K562 (cell line): ENCODE data around the gene CBFA2T2. TPM values are rescaled to one million over a fixed set of nuclear protein-coding genes. Genes with fewer than 3 reads are reported as not detected.

ENCODE experiments used
- ATAC-seq: fragments of 200-7000 bp; cut with Tn5 transposase; 3 replicates; pipeline ENCODE4 v1.9.1; 2020; ENCODE audit warnings: moderate library complexity
- BruUV-seq: library from RNA; stranded (reverse); fragments of 400-500 nt; replicated peaks from 2 replicates; lab custom pipeline; 2021; lab: Mats Ljungman, UMichigan
- CTCF ChIA-PET: fragments of 300-600 bp; formaldehyde crosslinking; extraction: SDS; loops from one replicate; lab custom pipeline; 2021; ENCODE audit warnings: low intra/inter-chr PET ratio; lab: Yijun Ruan, JAX
- POLR2A ChIA-PET: fragments of 300-600, 350-650 bp; sonication (Branson Sonifier 250); formaldehyde crosslinking; extraction: SDS; loops from one replicate; lab custom pipeline; 2021; ENCODE audit warnings: antibody characterized with exemption, inconsistent platforms; lab: Yijun Ruan, JAX
- DNase-seq, 4 experiments: peaks; one replicate each; pipeline versions ENCODE4 v3.0.0 to v3.0.0-alpha.2; 2011 to 2018; ENCODE audit warnings: low spot score in 3 of 4, mixed read lengths in 3 of 4; ENCODE audit errors: extremely low read depth in 1 of 4
- FAIRE-seq: peaks from 2 replicates; lab custom pipeline; 2011; peaks lifted over from hg19 to GRCh38; lab: Jason Lieb, UNC
- H2AFZ ChIP-seq: 2 replicates; pipeline ENCODE4 v1.6.0; 2011; ENCODE audit warnings: low read depth, low read length, control low read depth, inconsistent platforms
- H3K27ac ChIP-seq: fragments of 200-600 bp; 3 replicates; pipeline ENCODE4 v1.8.0; 2011; ENCODE audit warnings: low read depth, mild to moderate bottlenecking, control low read depth, inconsistent platforms, low read length, moderate library complexity, mixed read lengths; ENCODE audit errors: extremely low read depth
- H3K27me3 ChIP-seq, 2 experiments: fragments of 300-600 bp in 1 of 2; 2 replicates in 1 of 2; 3 replicates in 1 of 2; pipeline versions ENCODE4 v1.6.0 to v1.8.0; 2011; ENCODE audit warnings: inconsistent platforms in 2 of 2, low read length in 2 of 2, mild to moderate bottlenecking in 1 of 2, mixed read lengths in 1 of 2, moderate library complexity in 1 of 2; ENCODE audit not compliant: control insufficient read depth in 2 of 2, insufficient read depth in 2 of 2
- H3K36me3 ChIP-seq: fragments of 300-600 bp; 3 replicates; pipeline ENCODE4 v1.8.0; 2011; ENCODE audit warnings: mild to moderate bottlenecking, low read length, inconsistent platforms; ENCODE audit not compliant: control insufficient read depth, insufficient read depth
- H3K4me1 ChIP-seq, 2 experiments: fragments of 200-600 bp in 1 of 2; replicated peaks in 1 of 2; 2 replicates in 1 of 2; 3 replicates in 1 of 2; pipeline versions ENCODE4 v1.5.1 to v1.8.0; 2011; ENCODE audit warnings: inconsistent platforms in 2 of 2, low read length in 2 of 2, mild to moderate bottlenecking in 1 of 2, mixed read lengths in 1 of 2, moderate library complexity in 1 of 2; ENCODE audit not compliant: control insufficient read depth in 2 of 2, insufficient read depth in 2 of 2
- H3K4me2 ChIP-seq: 2 replicates; pipeline ENCODE4 v1.6.1; 2011; ENCODE audit warnings: low read length, control low read depth, inconsistent platforms, mixed read lengths; ENCODE audit not compliant: insufficient read depth
- H3K4me3 ChIP-seq: fragments of 200-600 bp; sonication (generic), shearing (Covaris generic); 2 replicates; pipeline ENCODE4 v1.5.1; 2016; ENCODE audit warnings: control low read depth, inconsistent platforms
- H3K79me2 ChIP-seq: fragments of 200-600 bp; 3 replicates; pipeline ENCODE4 v1.8.0; 2011; ENCODE audit warnings: low read length, inconsistent platforms; ENCODE audit not compliant: control insufficient read depth, insufficient read depth
- H3K9ac ChIP-seq, 2 experiments: 2 replicates each; pipeline versions ENCODE4 v1.6.0 to v1.6.1; 2011; ENCODE audit warnings: low read depth in 2 of 2, low read length in 2 of 2, control low read depth in 1 of 2, inconsistent platforms in 1 of 2, mild to moderate bottlenecking in 1 of 2, mixed read lengths in 1 of 2; ENCODE audit not compliant: insufficient read depth in 1 of 2
- H3K9me1 ChIP-seq: one replicate; pipeline ENCODE4 v1.6.0; 2011; ENCODE audit warnings: inconsistent platforms, mild to moderate bottlenecking, low read length, moderate library complexity; ENCODE audit not compliant: control insufficient read depth, insufficient read depth
- H3K9me3 ChIP-seq: replicated peaks from 2 replicates; pipeline ENCODE4 v1.5.1; 2011; ENCODE audit warnings: low read depth, low read length, inconsistent platforms; ENCODE audit not compliant: control insufficient read depth, insufficient read depth
- H4K20me1 ChIP-seq: replicated peaks from 2 replicates; pipeline ENCODE4 v1.6.1; 2011; ENCODE audit warnings: low read length, inconsistent platforms, mixed read lengths; ENCODE audit not compliant: control insufficient read depth, insufficient read depth
- DMBX1 ChIP-seq: fragments of 250-450 bp; sonication (Bioruptor Pico); IDR thresholded peaks from 2 replicates; pipeline ENCODE4 v1.8.0; 2022; ENCODE audit warnings: inconsistent platforms, mild to moderate bottlenecking, moderate library complexity, borderline replicate concordance
- HBP1 ChIP-seq: fragments of 450-650 bp; formaldehyde crosslinking; IDR thresholded peaks from 2 replicates; pipeline ENCODE4 v1.4.0; 2022; ENCODE audit warnings: missing genetic modification characterization
- MAFG ChIP-seq: fragments of 450-650 bp; conservative IDR thresholded peaks from 2 replicates; pipeline ENCODE4 v1.6.1; 2016; ENCODE audit warnings: missing genetic modification characterization, missing compliant biosample characterization
- MIER1 ChIP-seq: fragments of 450-650 bp; IDR thresholded peaks from 2 replicates; pipeline ENCODE4 v1.6.1; 2016; ENCODE audit warnings: antibody characterized with exemption, mild to moderate bottlenecking, low read depth
- POLR2G ChIP-seq: fragments of 200-400 bp; formaldehyde crosslinking; IDR thresholded peaks from 2 replicates; pipeline ENCODE4 v1.6.1; 2017; ENCODE audit warnings: low read depth, mild to moderate bottlenecking, antibody characterized with exemption, low read length, moderate library complexity
- RBFOX2 ChIP-seq: fragments of 200-400 bp; formaldehyde crosslinking; IDR thresholded peaks from 2 replicates; pipeline ENCODE4 v1.6.1; 2017; ENCODE audit warnings: low read depth, mild to moderate bottlenecking, low read length, moderate library complexity
- SAP30 ChIP-seq: fragments of 200-600 bp; sonication (generic); IDR thresholded peaks from 2 replicates; pipeline ENCODE4 v1.6.1; 2012; ENCODE audit warnings: borderline replicate concordance, low read depth, mild to moderate bottlenecking, moderate library complexity, low read length, control low read depth, inconsistent platforms; ENCODE audit not compliant: insufficient read depth, poor library complexity, severe bottlenecking
- WGBS: fragments of 100-300 bp; shearing (Covaris generic); methylation state at CpG from one replicate; pipeline ENCODE4 v1.1.6; 2016; ENCODE audit warnings: low coverage, mixed read lengths; ENCODE audit not compliant: insufficient coverage; ENCODE audit errors: missing lambda C conversion rate; 5-methylcytosine and 5-hydroxymethylcytosine counted together
- in situ Hi-C: fragments of 300-500 bp; cut with MboI; formaldehyde crosslinking; loops from 4 replicates; pipeline ENCODE4 v1.15.0; 2018; ENCODE audit warnings: inconsistent platforms, mixed read lengths
- intact Hi-C: fragments of 100-400 bp; cut with micrococcal nuclease; formaldehyde crosslinking; loops from 2 replicates; pipeline ENCODE4 v1.14.2; 2022
- polyA plus RNA-seq, 8 experiments: library from polyadenylated mRNA; depleted of rRNA in 4 of 8; stranded (reverse) in 5 of 8; unstranded in 3 of 8; fragments of >200 nt; fragmentation: Nextera tagmentation in 2 of 8; fragmentation: Illumina TruSeq in 1 of 8; extraction: Ambion mirVana in 2 of 8; extraction: Trizol in 1 of 8; gene quantifications; 2 replicates each; pipeline versions ENCODE4 v1.2.1 to v1.2.3, GENCODE V29; 2011 to 2014; ENCODE audit warnings: inconsistent platforms in 1 of 8, missing spikeins in 1 of 8
- total RNA-seq, 7 experiments: library from RNA; depleted of rRNA in 6 of 7; stranded (reverse); fragments of >200 nt in 6 of 7; fragmentation: Illumina TruSeq in 2 of 7; extraction: Trizol in 2 of 7; gene quantifications; 2 replicates each; pipeline versions ENCODE4 v1.2.1 to v1.2.3, GENCODE V29; 2011 to 2021; ENCODE audit warnings: low replicate concordance in 1 of 7
- TF ChIP-seq, protein P1 (sequence below): fragments of 450-650 bp; formaldehyde crosslinking; IDR thresholded peaks from 2 replicates; pipeline ENCODE4 v1.4.0; 2020; ENCODE audit warnings: mild to moderate bottlenecking, moderate library complexity
- TF ChIP-seq, protein P2 (sequence below): sonication (generic); formaldehyde crosslinking; IDR thresholded peaks from 2 replicates; pipeline ENCODE4 v1.5.0; 2020; ENCODE audit warnings: missing genetic modification reagents
- TF ChIP-seq, protein P3 (sequence below), 2 experiments: fragments of 450-650 bp in 1 of 2; sonication (generic) in 1 of 2; formaldehyde crosslinking; conservative IDR thresholded peaks; 2 replicates each; pipeline versions ENCODE4 v1.4.0 to v1.8.1; 2020 to 2022; ENCODE audit warnings: mild to moderate bottlenecking in 1 of 2, missing genetic modification reagents in 1 of 2

Gene CBFA2T2
- total and polyA plus RNA-seq, 9 of the 15 experiments (the other 6 are each of a cell fraction or from before 2014, with no cell fraction given): 0.27 to 9.6 (median 5.8) TPM

- H3K4me3 ChIP-seq: no peak overlapping the region
- TF ChIP-seq POLR2G: 0 out of 2 replicates have a peak, but pooled peaks have one; percentile 44
- TF ChIP-seq MIER1: no peak
- no peak for TF ChIP-seq DMBX1 (CRISPR knock-in tag)
- TF ChIP-seq, protein P1, sequence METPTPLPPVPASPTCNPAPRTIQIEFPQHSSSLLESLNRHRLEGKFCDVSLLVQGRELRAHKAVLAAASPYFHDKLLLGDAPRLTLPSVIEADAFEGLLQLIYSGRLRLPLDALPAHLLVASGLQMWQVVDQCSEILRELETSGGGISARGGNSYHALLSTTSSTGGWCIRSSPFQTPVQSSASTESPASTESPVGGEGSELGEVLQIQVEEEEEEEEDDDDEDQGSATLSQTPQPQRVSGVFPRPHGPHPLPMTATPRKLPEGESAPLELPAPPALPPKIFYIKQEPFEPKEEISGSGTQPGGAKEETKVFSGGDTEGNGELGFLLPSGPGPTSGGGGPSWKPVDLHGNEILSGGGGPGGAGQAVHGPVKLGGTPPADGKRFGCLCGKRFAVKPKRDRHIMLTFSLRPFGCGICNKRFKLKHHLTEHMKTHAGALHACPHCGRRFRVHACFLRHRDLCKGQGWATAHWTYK (CRISPR knock-in tag): no peak
- TF ChIP-seq, protein P2, sequence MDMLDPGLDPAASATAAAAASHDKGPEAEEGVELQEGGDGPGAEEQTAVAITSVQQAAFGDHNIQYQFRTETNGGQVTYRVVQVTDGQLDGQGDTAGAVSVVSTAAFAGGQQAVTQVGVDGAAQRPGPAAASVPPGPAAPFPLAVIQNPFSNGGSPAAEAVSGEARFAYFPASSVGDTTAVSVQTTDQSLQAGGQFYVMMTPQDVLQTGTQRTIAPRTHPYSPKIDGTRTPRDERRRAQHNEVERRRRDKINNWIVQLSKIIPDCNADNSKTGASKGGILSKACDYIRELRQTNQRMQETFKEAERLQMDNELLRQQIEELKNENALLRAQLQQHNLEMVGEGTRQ (CRISPR knock-in tag): no peak
- TF ChIP-seq MAFG: no peak
- TF ChIP-seq HBP1 (CRISPR knock-in tag): no peak
- no peak for TF ChIP-seq SAP30
- 0 out of 2 replicates have a peak, but pooled peaks have one; percentile 52 for TF ChIP-seq RBFOX2
- TF ChIP-seq, protein P3, sequence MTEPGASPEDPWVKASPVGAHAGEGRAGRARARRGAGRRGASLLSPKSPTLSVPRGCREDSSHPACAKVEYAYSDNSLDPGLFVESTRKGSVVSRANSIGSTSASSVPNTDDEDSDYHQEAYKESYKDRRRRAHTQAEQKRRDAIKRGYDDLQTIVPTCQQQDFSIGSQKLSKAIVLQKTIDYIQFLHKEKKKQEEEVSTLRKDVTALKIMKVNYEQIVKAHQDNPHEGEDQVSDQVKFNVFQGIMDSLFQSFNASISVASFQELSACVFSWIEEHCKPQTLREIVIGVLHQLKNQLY (CRISPR knock-in tag; conservative IDR thresholded peaks at IDR 0.05): no peak
- H2AFZ ChIP-seq: no peak overlapping the region
- intact Hi-C loops: no loop called here
- no peaks in the 10 kb centered on the region for H3K27me3 ChIP-seq
- ChIA-PET CTCF (no interaction called here), POLR2A (interaction anchor here (1.3 kb wide), 1 partner anchor 13 kb away, joined by 6 read pairs; no protein-coding TSS in a partner anchor)
- no peak for DNase-seq
- in situ Hi-C loops: no loop called here
- peaks cover 11% of the 10 kb centered on the region; the same call in 1 of the 2 replicates for H4K20me1 ChIP-seq
- no peak for ATAC-seq
- no peak for FAIRE-seq
- no peaks in the 10 kb centered on the region for H3K9me3 ChIP-seq
- H3K27ac ChIP-seq: no peak overlapping the region
- H3K4me1 ChIP-seq: peaks cover 16 to 54% of the 10 kb centered on the region in 2 experiments; a peak in 4 of 5 replicates
- H3K9ac ChIP-seq: peak overlapping the region in 1 of 2 experiments; percentile 50; a peak in 2 of 4 replicates
- peaks cover 18% of the 10 kb centered on the region for H3K79me2 ChIP-seq
- no peak overlapping the region for H3K4me2 ChIP-seq
- 97% methylated on average over 16 of the region's 21 CpGs for WGBS
- BruUV-seq: no TSS peak
- no peaks in the 10 kb centered on the region for H3K9me1 ChIP-seq
- H3K36me3 ChIP-seq: peaks cover 55% of the 10 kb centered on the region; the same call in 2 of the 3 replicates
Observed at GRCh38 chr20:33660035-33660684, 170.3 kb downstream of the CBFA2T2 start.
